SU-DHL-6 (cell line): ENCODE measurements around the gene SMOC2.
"Not testable (repeated sequence)": the region's sequence is repeated elsewhere in the genome, so short reads cannot be mapped to it uniquely, and the experiment has no call there.

Experiments used
- H2AFZ ChIP-seq: fragments of 200-600 bp; sonication (generic); 2 replicates; pipeline ENCODE4 v1.6.1; 2014; ENCODE audit warnings: low read depth, mild to moderate bottlenecking, moderate library complexity, mixed read lengths, antibody characterized with exemption, low read length; ENCODE audit not compliant: severe bottlenecking
- H3F3A ChIP-seq: fragments of 200-600 bp; shearing (Covaris generic); 2 replicates; pipeline ENCODE4 v1.6.0; 2016; ENCODE audit warnings: antibody characterized with exemption, mild to moderate bottlenecking; ENCODE audit not compliant: insufficient read depth
- H3K27ac ChIP-seq: fragments of 200-600 bp; sonication (generic); 2 replicates; pipeline ENCODE4 v1.5.1; 2016; ENCODE audit warnings: low read depth, mild to moderate bottlenecking, low read length, moderate library complexity, mixed read lengths
- H3K27me3 ChIP-seq: fragments of 200-600 bp; sonication (generic), shearing (Covaris generic); 2 replicates; pipeline ENCODE4 v1.6.0; 2014; ENCODE audit warnings: mild to moderate bottlenecking, low read length
- H3K36me3 ChIP-seq: fragments of 200-600 bp; sonication (generic); 2 replicates; pipeline ENCODE4 v1.6.1; 2014; ENCODE audit warnings: mild to moderate bottlenecking, low read length, mixed read lengths
- H3K4me2 ChIP-seq: fragments of 300-600, 200-600 bp; shearing (Covaris generic), sonication (generic); 2 replicates; pipeline ENCODE4 v1.6.0; 2014; ENCODE audit warnings: low read length, low read depth, mild to moderate bottlenecking; ENCODE audit not compliant: poor library complexity, severe bottlenecking
- H3K4me3 ChIP-seq: fragments of 200-600 bp; sonication (generic); 2 replicates; pipeline ENCODE4 v1.5.1; 2014; ENCODE audit warnings: antibody characterized with exemption, low read length, mild to moderate bottlenecking, mixed read lengths; ENCODE audit not compliant: insufficient read depth, poor library complexity, severe bottlenecking
- H3K79me2 ChIP-seq: fragments of 200-600 bp; sonication (generic); 2 replicates; pipeline ENCODE4 v1.6.1; 2014; ENCODE audit warnings: mild to moderate bottlenecking, low read length, moderate library complexity; ENCODE audit not compliant: insufficient read depth
- H3K9ac ChIP-seq: fragments of 200-600 bp; sonication (generic); 2 replicates; pipeline ENCODE4 v1.7.0; 2014; ENCODE audit warnings: mild to moderate bottlenecking, low read length
- H3K9me2 ChIP-seq: fragments of 200-600 bp; sonication (generic); replicated peaks from 2 replicates; pipeline ENCODE4 v1.6.1; 2014; ENCODE audit warnings: low read length; ENCODE audit not compliant: insufficient read depth
- H3K9me3 ChIP-seq: fragments of 200-600 bp; sonication (generic); 2 replicates; pipeline ENCODE4 v1.6.1; 2014; ENCODE audit warnings: low read length, mixed read lengths; ENCODE audit not compliant: insufficient read depth
- H4K20me1 ChIP-seq: fragments of 200-600 bp; sonication (generic); 2 replicates; pipeline ENCODE4 v1.6.1; 2014; ENCODE audit warnings: low read depth, mild to moderate bottlenecking, antibody characterized with exemption, low read length, moderate library complexity, mixed read lengths
- CTCF ChIP-seq: fragments of 200-600 bp; sonication (generic); IDR thresholded peaks from one replicate; pipeline ENCODE4 v1.5.1; 2017; ENCODE audit warnings: antibody characterized with exemption, mild to moderate bottlenecking, low read length, moderate library complexity; ENCODE audit not compliant: insufficient read depth, poor library complexity, severe bottlenecking
- EZH2phosphoT487 ChIP-seq: fragments of 200-600 bp; sonication (generic), shearing (Covaris generic); conservative IDR thresholded peaks from 2 replicates; pipeline ENCODE4 v1.6.1; 2018; ENCODE audit warnings: mild to moderate bottlenecking, antibody characterized with exemption, low read length, moderate library complexity, mixed read lengths

Gene SMOC2

GRCh38 chr6:168608113-168608400 is 167.1 kb downstream of the SMOC2 start:
- Histone ChIP-seq H3K4me2 (no peak overlapping the region), H3K9me2 (no peaks in the 10 kb centered on the region), H3K9ac (no peak overlapping the region), H3K79me2 (no peaks in the 10 kb centered on the region), H2AFZ (no peak overlapping the region), H3F3A (no peaks in the 10 kb centered on the region), H3K36me3 (no peaks in the 10 kb centered on the region), H3K9me3 (no peaks in the 10 kb centered on the region), H3K4me3 (no peak overlapping the region), H3K27ac (no peak overlapping the region), H3K27me3 (no peaks in the 10 kb centered on the region), H4K20me1 (no peaks in the 10 kb centered on the region)
- no peak for TF ChIP-seq CTCF
- TF ChIP-seq EZH2phosphoT487: no peak

- no peaks in the 10 kb centered on the region for H3K36me3 ChIP-seq
- no peak overlapping the region for H2AFZ ChIP-seq
- H3K4me3 ChIP-seq: no peak overlapping the region
- TF ChIP-seq CTCF (no peak), EZH2phosphoT487 (no peak)
- H3K9ac ChIP-seq: no peak overlapping the region
- H3F3A ChIP-seq: no peaks in the 10 kb centered on the region
- no peak overlapping the region for H3K27ac ChIP-seq
- no peaks in the 10 kb centered on the region for H3K9me3 ChIP-seq
- no peaks in the 10 kb centered on the region for H4K20me1 ChIP-seq
- H3K79me2 ChIP-seq: no peaks in the 10 kb centered on the region
- no peaks in the 10 kb centered on the region for H3K9me2 ChIP-seq
- H3K4me2 ChIP-seq: no peak overlapping the region
- no peaks in the 10 kb centered on the region for H3K27me3 ChIP-seq
Observed at GRCh38 chr6:168609026-168609685, 168.2 kb downstream of the SMOC2 start.

- Histone ChIP-seq H3K27me3 (no peaks in the 10 kb centered on the region), H3K9ac (no peak overlapping the region), H3K36me3 (no peaks in the 10 kb centered on the region), H3F3A (no peaks in the 10 kb centered on the region), H3K27ac (no peak overlapping the region), H4K20me1 (no peaks in the 10 kb centered on the region), H3K79me2 (no peaks in the 10 kb centered on the region), H2AFZ (no peak overlapping the region), H3K4me2 (no peak overlapping the region), H3K9me3 (no peaks in the 10 kb centered on the region), H3K9me2 (no peaks in the 10 kb centered on the region), H3K4me3 (no peak overlapping the region)
- TF ChIP-seq EZH2phosphoT487 (no peak), CTCF (no peak)
Observed at GRCh38 chr6:168609914-168610490, 169.0 kb downstream of the SMOC2 start.

GRCh38 chr6:168610966-168611365 is 170.0 kb downstream of the SMOC2 start:
- H3F3A ChIP-seq: not testable (repeated sequence)

More at GRCh38 chr6:168610966-168611365, 170.0 kb downstream of the SMOC2 start:
- not testable (repeated sequence) for H3K9ac ChIP-seq, H3K9me3 ChIP-seq, H3K4me2 ChIP-seq, H3K79me2 ChIP-seq, H2AFZ ChIP-seq, H3K9me2 ChIP-seq, H3K27me3 ChIP-seq, H4K20me1 ChIP-seq, H3K27ac ChIP-seq, H3K36me3 ChIP-seq, H3K4me3 ChIP-seq
